ENCODE data around the gene NATD1. TPM values are rescaled to one million over a fixed set of nuclear protein-coding genes. Genes with fewer than 3 reads are reported as not detected.

The NATD1 gene
- total RNA-seq, 1 experiment from 2014 or later = 3.1 TPM

DNA sequence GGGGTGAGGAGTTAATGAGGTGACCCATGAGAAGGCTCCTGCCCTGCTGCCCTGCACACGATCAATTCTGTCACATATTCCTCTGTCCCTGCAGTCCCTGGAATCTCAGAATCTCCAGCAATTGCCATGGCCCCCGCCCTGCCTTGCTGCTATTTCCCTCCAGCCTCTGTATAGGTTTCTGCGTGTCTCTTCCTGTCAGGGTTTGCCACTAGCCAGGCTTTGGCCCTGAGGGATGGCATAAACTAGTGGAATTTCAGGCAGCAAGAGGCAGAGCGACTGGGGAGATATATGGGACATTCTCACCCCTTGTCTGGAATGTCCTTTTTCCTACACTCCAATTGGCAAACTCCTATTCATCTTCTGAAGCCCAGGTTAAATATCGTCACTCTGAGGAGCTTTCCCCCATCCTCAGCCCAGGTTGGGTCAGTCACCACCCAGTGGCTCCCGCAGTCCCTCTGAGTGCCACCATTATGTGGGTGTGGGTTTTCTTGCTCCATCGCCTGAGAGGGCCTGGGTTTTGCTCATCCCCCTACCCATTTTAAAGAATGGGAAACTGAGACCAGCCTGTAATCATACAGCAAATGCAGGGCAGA, 15.5 kb upstream of the NATD1 start:
- no peak overlapping the region for H2AFZ ChIP-seq (ENCODE audit: low read depth, low read length, poor library complexity, severe bottlenecking)
- H3K4me1 ChIP-seq (ENCODE audit: control insufficient read depth in 1 of 2, insufficient read depth in 2 of 2, low read length in 2 of 2) = peaks cover 0 to 9% of the 10 kb centered on the region in 2 experiments; a peak in 1 of 4 replicates
- no TSS peak for BruUV-seq (replicated peaks)
- POLR2A ChIA-PET = no interaction called here
- RAD21 ChIA-PET (ENCODE audit: low non-redundant PET in 1 of 2, low total read pairs in 2 of 2, uncharacterized antibody in 2 of 2, unreplicated experiment in 2 of 2) = no interaction called here
- H3K9me2 ChIP-seq (ENCODE audit: insufficient read depth) = no peaks in the 10 kb centered on the region
- H3K27me3 ChIP-seq (ENCODE audit: insufficient read depth, low read length) = no peaks in the 10 kb centered on the region
- no peaks in the 10 kb centered on the region for H4K20me1 ChIP-seq (ENCODE audit: insufficient read depth)
- DNase-seq (ENCODE audit: low read depth, low spot score) = no peak
- no peaks in the 10 kb centered on the region for H3K36me3 ChIP-seq (ENCODE audit: control insufficient read depth in 1 of 2, insufficient read depth in 2 of 2, low read length in 2 of 2)
- H3K79me2 ChIP-seq (ENCODE audit: insufficient read depth, low read length) = no peaks in the 10 kb centered on the region
- ATAC-seq = no peak
- H3K9me3 ChIP-seq (ENCODE audit: control insufficient read depth in 1 of 2, insufficient read depth in 1 of 2, low read depth in 1 of 2, low read length in 2 of 2) = no peaks in the 10 kb centered on the region
- no peak overlapping the region for H3K27ac ChIP-seq (ENCODE audit: low read depth, low read length)
- H3K9ac ChIP-seq (ENCODE audit: low read length) = no peak overlapping the region
- H3K4me3 ChIP-seq (replicated peaks in 1 of 2; ENCODE audit: low read depth in 1 of 2, low read length in 2 of 2) = no peak overlapping the region
- H3K4me2 ChIP-seq (ENCODE audit: low read length) = no peak overlapping the region
- intact Hi-C loops (cut with micrococcal nuclease) = no loop called here
- TF ChIP-seq, protein P1, sequence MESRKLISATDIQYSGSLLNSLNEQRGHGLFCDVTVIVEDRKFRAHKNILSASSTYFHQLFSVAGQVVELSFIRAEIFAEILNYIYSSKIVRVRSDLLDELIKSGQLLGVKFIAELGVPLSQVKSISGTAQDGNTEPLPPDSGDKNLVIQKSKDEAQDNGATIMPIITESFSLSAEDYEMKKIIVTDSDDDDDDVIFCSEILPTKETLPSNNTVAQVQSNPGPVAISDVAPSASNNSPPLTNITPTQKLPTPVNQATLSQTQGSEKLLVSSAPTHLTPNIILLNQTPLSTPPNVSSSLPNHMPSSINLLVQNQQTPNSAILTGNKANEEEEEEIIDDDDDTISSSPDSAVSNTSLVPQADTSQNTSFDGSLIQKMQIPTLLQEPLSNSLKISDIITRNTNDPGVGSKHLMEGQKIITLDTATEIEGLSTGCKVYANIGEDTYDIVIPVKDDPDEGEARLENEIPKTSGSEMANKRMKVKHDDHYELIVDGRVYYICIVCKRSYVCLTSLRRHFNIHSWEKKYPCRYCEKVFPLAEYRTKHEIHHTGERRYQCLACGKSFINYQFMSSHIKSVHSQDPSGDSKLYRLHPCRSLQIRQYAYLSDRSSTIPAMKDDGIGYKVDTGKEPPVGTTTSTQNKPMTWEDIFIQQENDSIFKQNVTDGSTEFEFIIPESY (IDR thresholded peaks at IDR 0.05; ENCODE audit: extremely low read depth, insufficient replicate concordance, low read length) = no peak
- TF ChIP-seq, protein P2, sequence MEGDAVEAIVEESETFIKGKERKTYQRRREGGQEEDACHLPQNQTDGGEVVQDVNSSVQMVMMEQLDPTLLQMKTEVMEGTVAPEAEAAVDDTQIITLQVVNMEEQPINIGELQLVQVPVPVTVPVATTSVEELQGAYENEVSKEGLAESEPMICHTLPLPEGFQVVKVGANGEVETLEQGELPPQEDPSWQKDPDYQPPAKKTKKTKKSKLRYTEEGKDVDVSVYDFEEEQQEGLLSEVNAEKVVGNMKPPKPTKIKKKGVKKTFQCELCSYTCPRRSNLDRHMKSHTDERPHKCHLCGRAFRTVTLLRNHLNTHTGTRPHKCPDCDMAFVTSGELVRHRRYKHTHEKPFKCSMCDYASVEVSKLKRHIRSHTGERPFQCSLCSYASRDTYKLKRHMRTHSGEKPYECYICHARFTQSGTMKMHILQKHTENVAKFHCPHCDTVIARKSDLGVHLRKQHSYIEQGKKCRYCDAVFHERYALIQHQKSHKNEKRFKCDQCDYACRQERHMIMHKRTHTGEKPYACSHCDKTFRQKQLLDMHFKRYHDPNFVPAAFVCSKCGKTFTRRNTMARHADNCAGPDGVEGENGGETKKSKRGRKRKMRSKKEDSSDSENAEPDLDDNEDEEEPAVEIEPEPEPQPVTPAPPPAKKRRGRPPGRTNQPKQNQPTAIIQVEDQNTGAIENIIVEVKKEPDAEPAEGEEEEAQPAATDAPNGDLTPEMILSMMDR (IDR thresholded peaks at IDR 0.05 in 2 of 3, conservative IDR thresholded peaks at IDR 0.05 in 1 of 3; ENCODE audit: borderline replicate concordance in 1 of 3, insufficient read depth in 1 of 3, low read depth in 2 of 3, low read length in 2 of 3) = no peak
- TF ChIP-seq ZNF274 (IDR thresholded peaks at IDR 0.05; ENCODE audit: low read depth, low read length) (no peak), ELF1 (IDR thresholded peaks at IDR 0.05; ENCODE audit: borderline replicate concordance, low read depth) (no peak)
- CTCF ChIA-PET = interaction anchor here (1.4 kb wide), 1 partner anchor 11 kb away, joined by 4 read pairs; no protein-coding TSS in a partner anchor
